Endothelial cell of umbilical vein (primary cell): Measurements from ENCODE around the gene CDH9. TPM values are rescaled to one million over a fixed set of nuclear protein-coding genes. Genes with fewer than 3 reads are reported as not detected.

Source experiments
- BruUV-seq: library from RNA; stranded (reverse); fragments of 400-500 nt; replicated peaks from 2 replicates; lab custom pipeline; 2021; lab: Mats Ljungman, UMichigan
- CTCF ChIA-PET: fragments of 300-600, 350-600 bp; sonication (Branson Sonifier 250); formaldehyde crosslinking; loops from one replicate; lab custom pipeline; 2021; ENCODE audit warnings: antibody characterized with exemption, inconsistent platforms; lab: Charles Lee
- POLR2A ChIA-PET: fragments of 300-600, 350-600 bp; sonication (Branson Sonifier 250); formaldehyde crosslinking; loops from one replicate; lab custom pipeline; 2021; ENCODE audit warnings: antibody characterized with exemption, inconsistent platforms; lab: Charles Lee
- DNase-seq: peaks from one replicate; pipeline ENCODE4 v3.0.0-alpha.2; 2011; ENCODE audit warnings: low read depth, low spot score
- FAIRE-seq: peaks from 2 replicates; lab custom pipeline; 2011; peaks lifted over from hg19 to GRCh38; lab: Jason Lieb, UNC
- H2AFZ ChIP-seq: 2 replicates; pipeline ENCODE4 v1.6.0; 2012; ENCODE audit warnings: low read depth, low read length, control low read depth, inconsistent platforms
- H3K27ac ChIP-seq: 2 replicates; pipeline ENCODE4 v1.5.1; 2011; ENCODE audit warnings: low read depth, mild to moderate bottlenecking, control low read depth, low read length, moderate library complexity; ENCODE audit not compliant: insufficient read depth
- H3K27me3 ChIP-seq, 2 experiments: 2 replicates each; pipeline versions ENCODE4 v1.6.0 to v1.6.1; 2011; ENCODE audit warnings: low read length in 2 of 2, mixed read lengths in 1 of 2; ENCODE audit not compliant: control insufficient read depth in 2 of 2, insufficient read depth in 2 of 2
- H3K36me3 ChIP-seq, 2 experiments: 2 replicates in 1 of 2; 3 replicates in 1 of 2; pipeline ENCODE4 v1.5.1; 2011; ENCODE audit warnings: low read length in 2 of 2, mild to moderate bottlenecking in 1 of 2, moderate library complexity in 1 of 2; ENCODE audit not compliant: control insufficient read depth in 2 of 2, insufficient read depth in 2 of 2; ENCODE audit errors: extremely low read depth in 1 of 2
- H3K4me1 ChIP-seq: 3 replicates; pipeline ENCODE4 v1.5.1; 2011; ENCODE audit warnings: mild to moderate bottlenecking, low read length; ENCODE audit not compliant: control insufficient read depth, insufficient read depth; ENCODE audit errors: extremely low read depth
- H3K4me2 ChIP-seq: 2 replicates; pipeline ENCODE4 v1.6.1; 2011; ENCODE audit warnings: low read length, control low read depth, mixed read lengths; ENCODE audit not compliant: insufficient read depth
- H3K4me3 ChIP-seq, 3 experiments: fragments of 200-600 bp in 1 of 3; sonication (generic), shearing (Covaris generic) in 1 of 3; replicated peaks in 1 of 3; 2 replicates each; pipeline ENCODE4 v1.5.1; 2011 to 2016; ENCODE audit warnings: control low read depth in 3 of 3, low read length in 3 of 3, mild to moderate bottlenecking in 2 of 3, inconsistent platforms in 1 of 3, low read depth in 1 of 3, moderate library complexity in 1 of 3; ENCODE audit not compliant: insufficient read depth in 1 of 3
- H3K79me2 ChIP-seq: 2 replicates; pipeline ENCODE4 v1.6.0; 2012; ENCODE audit warnings: low read length, inconsistent platforms; ENCODE audit not compliant: control insufficient read depth, insufficient read depth
- H3K9ac ChIP-seq: replicated peaks from 2 replicates; pipeline ENCODE3; 2011; ENCODE audit warnings: low read length, control low read depth; ENCODE audit not compliant: insufficient read depth; ENCODE audit errors: extremely low read depth
- H3K9me1 ChIP-seq: replicated peaks from 3 replicates; pipeline ENCODE4 v1.6.0; 2011; ENCODE audit warnings: mild to moderate bottlenecking, low read length; ENCODE audit not compliant: control insufficient read depth, insufficient read depth; ENCODE audit errors: extremely low read depth
- H3K9me3 ChIP-seq: replicated peaks from 2 replicates; pipeline ENCODE4 v1.5.1; 2012; ENCODE audit warnings: low read length, inconsistent platforms; ENCODE audit not compliant: control insufficient read depth, insufficient read depth
- H4K20me1 ChIP-seq: replicated peaks from 2 replicates; pipeline ENCODE3; 2011; ENCODE audit warnings: mild to moderate bottlenecking, low read length; ENCODE audit not compliant: control insufficient read depth, insufficient read depth; ENCODE audit errors: extremely low read depth
- EZH2 ChIP-seq: IDR thresholded peaks from 2 replicates; pipeline ENCODE4 v1.6.1; 2012; ENCODE audit warnings: borderline replicate concordance, low read depth, mild to moderate bottlenecking, moderate library complexity, low read length, inconsistent platforms; ENCODE audit not compliant: severe bottlenecking
- FOS ChIP-seq: IDR thresholded peaks from 2 replicates; pipeline ENCODE4 v1.6.1; 2011; ENCODE audit warnings: mild to moderate bottlenecking, low read length, moderate library complexity, borderline replicate concordance; ENCODE audit not compliant: insufficient read depth
- GATA2 ChIP-seq: IDR thresholded peaks from 2 replicates; pipeline ENCODE4 v1.7.0; 2011; ENCODE audit warnings: low read depth, mild to moderate bottlenecking, moderate library complexity, mixed read lengths, low read length; ENCODE audit not compliant: insufficient read length, insufficient read depth
- JUN ChIP-seq: IDR thresholded peaks from 2 replicates; pipeline ENCODE4 v1.6.1; 2011; ENCODE audit warnings: borderline replicate concordance, low read depth; ENCODE audit not compliant: insufficient read length, insufficient read depth
- MYC ChIP-seq: IDR thresholded peaks from one replicate; pipeline ENCODE4 v1.6.1; 2011; ENCODE audit warnings: mild to moderate bottlenecking, low read depth, low read length
- POLR2A ChIP-seq: IDR thresholded peaks from 2 replicates; pipeline ENCODE4 v1.6.1; 2012; ENCODE audit warnings: low read depth, mild to moderate bottlenecking, control low read depth, low read length
- POLR2AphosphoS5 ChIP-seq: IDR thresholded peaks from 2 replicates; pipeline ENCODE4 v1.6.1; 2012; ENCODE audit warnings: low read depth, mild to moderate bottlenecking, control low read depth, low read length, moderate library complexity; ENCODE audit not compliant: insufficient read depth
- dilution Hi-C: fragments of 300-500 bp; cut with MboI; formaldehyde crosslinking; loops from one replicate; pipeline ENCODE4 v1.15.0; 2019; ENCODE audit warnings: low sequenced_read_pairs; ENCODE audit not compliant: extremely low pct_ligation_motif_present
- intact Hi-C: fragments of 100-400 bp; cut with micrococcal nuclease; formaldehyde crosslinking; loops from one replicate; pipeline ENCODE4 v1.10.0; 2022
- polyA plus RNA-seq, 4 experiments: library from polyadenylated mRNA; depleted of rRNA in 3 of 4; stranded (reverse) in 3 of 4; unstranded in 1 of 4; fragments of >200 nt; gene quantifications; 2 replicates each; pipeline versions ENCODE4 v1.2.1 to v1.2.3, GENCODE V29; 2011 to 2012; ENCODE audit warnings: missing spikeins in 1 of 4
- total RNA-seq: library from RNA; stranded (reverse); gene quantifications from 2 replicates; pipeline ENCODE4 v1.2.3, GENCODE V29; 2021
- TF ChIP-seq, protein P1 (sequence below): IDR thresholded peaks from 2 replicates; pipeline ENCODE4 v1.6.1; 2011; ENCODE audit not compliant: insufficient read depth, insufficient read length
- TF ChIP-seq, protein P2 (sequence below), 2 donors: IDR thresholded peaks; 1 replicate in 1 of 2; 2 replicates in 1 of 2; pipeline ENCODE4 v1.5.1; 2011; ENCODE audit warnings: low read length in 2 of 2, mild to moderate bottlenecking in 2 of 2, moderate library complexity in 2 of 2, control low read depth in 1 of 2, inconsistent platforms in 1 of 2, low read depth in 1 of 2; ENCODE audit not compliant: insufficient read depth in 1 of 2; ENCODE audit errors: extremely low read depth in 1 of 2

CDH9 gene
- total and polyA plus RNA-seq, 2 donors (not counting 3 experiments of a cell fraction or from before 2014, with no cell fraction given), result not detected

DNA sequence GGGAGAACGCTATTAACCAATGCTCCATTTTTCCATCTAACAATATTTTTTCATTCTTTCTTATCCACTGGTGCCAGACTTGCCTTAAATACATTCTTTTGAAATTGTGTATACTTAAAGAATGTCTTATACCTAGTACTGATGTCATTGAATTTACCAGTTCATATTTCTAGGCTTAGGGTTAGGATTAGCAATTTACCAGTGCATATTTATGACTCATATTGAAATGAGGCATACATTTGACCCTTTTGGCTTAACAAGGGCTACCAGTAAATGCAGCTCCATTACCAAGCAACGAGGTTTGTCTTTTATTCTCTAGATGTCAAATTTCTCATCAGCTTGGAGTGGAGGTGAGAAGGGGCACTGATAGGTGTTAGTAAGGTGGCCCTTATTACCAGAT is 89.5 kb downstream of the CDH9 start:
- no TSS peak for BruUV-seq
- no peak overlapping the region for H3K9ac ChIP-seq
- FAIRE-seq, result no peak

More for the DNA sequence above, 89.5 kb downstream of the CDH9 start:
- H4K20me1 ChIP-seq, result no peaks in the 10 kb centered on the region
- no peak overlapping the region for H2AFZ ChIP-seq
- H3K79me2 ChIP-seq, result no peaks in the 10 kb centered on the region
- POLR2A ChIA-PET, result no interaction called here
- no peaks in the 10 kb centered on the region for H3K9me1 ChIP-seq
- no peak for DNase-seq
- peaks cover 2% of the 10 kb centered on the region for H3K9me3 ChIP-seq
- H3K4me1 ChIP-seq, result no peaks in the 10 kb centered on the region
- CTCF ChIA-PET, result no interaction called here
- intact Hi-C loops, result no loop called here
- H3K27me3 ChIP-seq, result no peaks in the 10 kb centered on the region
- no peaks in the 10 kb centered on the region for H3K36me3 ChIP-seq
- no peak for TF ChIP-seq POLR2A
- TF ChIP-seq EZH2, result no peak
- TF ChIP-seq, protein P1, sequence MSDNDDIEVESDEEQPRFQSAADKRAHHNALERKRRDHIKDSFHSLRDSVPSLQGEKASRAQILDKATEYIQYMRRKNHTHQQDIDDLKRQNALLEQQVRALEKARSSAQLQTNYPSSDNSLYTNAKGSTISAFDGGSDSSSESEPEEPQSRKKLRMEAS, result no peak
- TF ChIP-seq MYC, result no peak
- TF ChIP-seq, protein P2, sequence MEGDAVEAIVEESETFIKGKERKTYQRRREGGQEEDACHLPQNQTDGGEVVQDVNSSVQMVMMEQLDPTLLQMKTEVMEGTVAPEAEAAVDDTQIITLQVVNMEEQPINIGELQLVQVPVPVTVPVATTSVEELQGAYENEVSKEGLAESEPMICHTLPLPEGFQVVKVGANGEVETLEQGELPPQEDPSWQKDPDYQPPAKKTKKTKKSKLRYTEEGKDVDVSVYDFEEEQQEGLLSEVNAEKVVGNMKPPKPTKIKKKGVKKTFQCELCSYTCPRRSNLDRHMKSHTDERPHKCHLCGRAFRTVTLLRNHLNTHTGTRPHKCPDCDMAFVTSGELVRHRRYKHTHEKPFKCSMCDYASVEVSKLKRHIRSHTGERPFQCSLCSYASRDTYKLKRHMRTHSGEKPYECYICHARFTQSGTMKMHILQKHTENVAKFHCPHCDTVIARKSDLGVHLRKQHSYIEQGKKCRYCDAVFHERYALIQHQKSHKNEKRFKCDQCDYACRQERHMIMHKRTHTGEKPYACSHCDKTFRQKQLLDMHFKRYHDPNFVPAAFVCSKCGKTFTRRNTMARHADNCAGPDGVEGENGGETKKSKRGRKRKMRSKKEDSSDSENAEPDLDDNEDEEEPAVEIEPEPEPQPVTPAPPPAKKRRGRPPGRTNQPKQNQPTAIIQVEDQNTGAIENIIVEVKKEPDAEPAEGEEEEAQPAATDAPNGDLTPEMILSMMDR (IDR thresholded peaks at IDR 0.05; ENCODE audit: extremely low read depth in 1 of 2, insufficient read depth in 1 of 2, low read depth in 1 of 2, low read length in 2 of 2), result no peak
- no peak for TF ChIP-seq POLR2AphosphoS5
- TF ChIP-seq GATA2, result no peak
- no peak for TF ChIP-seq FOS
- no peak for TF ChIP-seq JUN
- no peak overlapping the region for H3K27ac ChIP-seq
- dilution Hi-C loops, result no loop called here
- H3K4me2 ChIP-seq, result no peak overlapping the region
- no peak overlapping the region for H3K4me3 ChIP-seq
